Kidney tubule cell (primary cell): ENCODE data around the gene CCL20.
"Not testable (repeated sequence)": the region's sequence is repeated elsewhere in the genome, so short reads cannot be mapped to it uniquely, and the experiment has no call there.

ENCODE experiments used
- DNase-seq: peaks from one replicate; pipeline ENCODE4 v3.0.0-alpha.2; 2018; ENCODE audit warnings: low spot score

CCL20 gene

DNA sequence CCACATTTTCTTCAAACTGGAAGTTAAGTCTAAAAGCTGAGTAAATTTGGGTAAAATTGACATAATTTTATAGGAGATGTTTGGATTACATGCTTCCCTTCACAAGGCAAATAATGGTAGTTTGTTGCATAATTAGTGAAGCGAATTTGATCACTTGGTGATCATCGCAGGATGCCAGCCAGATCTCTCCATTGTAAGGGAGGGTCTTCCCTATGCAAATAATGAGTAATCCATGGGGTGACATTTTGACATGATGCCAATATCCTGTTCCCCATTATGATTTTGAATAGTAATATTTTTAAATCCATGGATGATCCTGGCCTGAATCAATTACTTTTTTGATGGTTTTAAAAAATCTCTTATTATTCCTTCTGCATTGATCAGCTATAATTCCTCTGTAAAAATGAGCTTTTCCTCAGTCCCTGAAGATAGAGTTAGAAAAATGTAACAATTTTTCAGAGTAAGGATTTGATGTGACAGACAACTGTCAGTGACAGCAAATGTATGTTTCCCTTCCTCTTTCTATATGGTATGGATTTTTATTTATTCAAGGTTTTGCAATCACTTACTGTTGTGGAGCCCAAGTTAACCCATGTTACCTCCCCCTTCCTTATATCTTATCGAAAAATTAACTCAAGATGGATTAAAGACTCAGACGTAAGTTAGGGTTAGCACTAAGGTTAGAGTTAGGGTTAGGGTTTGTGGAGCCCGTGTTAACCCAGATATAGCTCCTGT is 21.4 kb downstream of the CCL20 start:
- DNase-seq, result no peak

DNA sequence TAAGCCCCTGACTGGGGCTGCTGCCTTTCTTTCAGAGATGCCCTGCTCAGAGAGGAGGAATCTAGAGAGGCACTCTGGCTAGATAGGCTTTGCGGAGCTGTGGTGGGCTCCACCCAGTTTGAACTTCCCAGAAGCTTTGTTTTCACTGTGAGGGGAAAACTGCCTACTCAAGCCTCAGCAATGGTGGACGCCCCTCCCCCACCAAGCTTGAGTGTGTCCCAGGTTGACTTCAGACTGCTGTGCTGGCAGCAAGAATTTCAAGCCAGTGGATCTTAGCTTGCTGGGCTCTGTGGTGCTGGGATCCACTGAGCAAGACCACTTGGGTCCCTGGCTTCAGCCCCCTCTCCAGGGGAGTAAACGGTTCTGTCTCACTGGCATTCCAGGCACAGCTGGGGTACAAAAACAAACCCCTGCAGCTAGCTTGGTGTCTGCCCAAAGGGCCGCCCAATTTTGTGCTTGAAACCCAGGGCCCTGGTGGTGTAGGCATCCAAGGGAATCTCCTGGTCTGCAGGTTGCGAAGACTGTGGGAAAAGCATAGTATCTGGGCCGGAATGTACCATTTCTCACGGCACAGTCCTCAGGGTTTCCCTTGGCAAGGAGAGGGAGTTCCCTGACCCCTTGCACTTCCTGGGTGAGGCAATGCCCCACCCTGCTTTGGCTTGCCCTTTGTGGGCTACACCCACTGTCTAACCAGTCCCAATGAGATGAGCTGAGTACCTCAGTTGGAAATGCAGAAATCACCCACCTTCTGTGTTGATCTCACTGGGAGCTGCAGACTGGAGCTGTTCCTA is 25.9 kb downstream of the CCL20 start:
- not testable (repeated sequence) for DNase-seq

DNA sequence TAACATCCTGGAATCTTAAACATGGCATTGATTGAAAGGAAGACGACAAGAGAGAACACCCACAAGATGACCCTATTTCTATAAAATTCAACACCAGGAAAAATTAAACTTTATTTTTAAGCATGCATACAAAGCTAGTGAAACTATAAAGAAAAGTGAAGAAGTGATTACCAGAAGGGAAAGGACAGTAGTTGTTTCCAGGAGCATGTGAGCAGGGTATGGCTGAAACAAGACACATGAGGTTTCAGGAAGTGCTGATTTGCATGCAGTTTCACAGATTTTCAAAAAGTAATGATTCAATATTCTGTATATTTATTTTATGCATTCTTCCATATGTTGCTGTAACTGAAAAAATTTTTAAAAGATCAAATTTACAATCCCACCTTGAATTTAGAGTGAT is 33.2 kb downstream of the CCL20 start:
- no peak for DNase-seq

DNA sequence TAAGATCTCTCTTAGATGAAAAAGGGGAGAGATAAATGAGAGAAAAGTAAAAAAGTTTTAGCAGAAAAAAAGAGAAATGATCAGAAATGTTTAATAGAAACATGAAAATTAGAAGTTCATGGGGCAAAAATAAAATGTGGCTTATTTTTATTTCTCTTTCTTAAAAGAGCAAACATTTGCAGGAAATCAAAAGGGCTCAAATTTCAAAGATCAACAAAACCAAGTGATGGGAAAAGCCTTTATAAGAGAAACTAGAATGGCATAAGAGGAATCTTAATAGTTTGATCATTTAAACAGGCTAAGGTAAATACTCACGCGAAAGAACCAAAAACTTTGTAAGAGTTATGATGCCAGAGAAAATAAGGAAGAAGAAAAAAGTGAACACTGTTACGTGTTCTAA is 34.5 kb downstream of the CCL20 start:
- no peak for DNase-seq

DNA sequence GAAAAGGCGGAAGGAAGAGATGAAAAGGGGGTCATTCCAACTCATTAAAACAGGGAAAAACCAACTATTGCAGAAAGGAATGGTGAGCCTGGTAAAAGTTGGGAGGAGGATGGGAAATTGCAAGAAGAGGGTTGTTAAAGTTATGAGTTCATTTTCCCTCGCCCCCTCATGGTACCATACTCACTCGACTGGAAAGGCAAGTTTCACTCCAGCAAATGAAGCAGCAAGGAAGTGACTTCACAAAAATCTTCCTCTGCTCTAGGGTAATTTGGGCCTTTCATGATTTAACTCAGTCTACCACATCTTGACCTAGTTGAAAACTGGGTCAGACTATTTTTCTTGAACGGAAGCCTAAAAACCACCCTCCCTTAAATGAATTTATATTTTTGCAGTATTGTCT is 34.9 kb downstream of the CCL20 start:
- peak; percentile 76 for DNase-seq

DNA sequence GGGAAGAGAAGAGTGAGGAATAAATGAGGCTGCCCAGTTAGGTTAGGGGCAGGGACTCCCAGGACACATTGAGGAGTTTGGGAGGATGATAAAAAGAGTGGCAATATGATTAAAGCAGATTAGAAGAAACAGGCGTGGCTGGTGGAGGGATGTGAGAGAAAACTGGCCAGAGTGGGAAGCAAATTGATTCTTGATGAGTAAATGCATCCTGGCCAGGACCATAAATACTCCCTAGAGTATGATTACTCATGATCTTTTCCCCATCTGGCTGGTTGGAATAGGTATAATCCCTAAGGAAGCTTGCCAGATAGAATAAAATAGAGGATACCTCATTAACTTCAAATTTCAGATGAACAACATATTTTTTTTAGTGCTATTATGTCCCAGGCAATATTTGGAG is 36.3 kb downstream of the CCL20 start:
- DNase-seq, result peak; percentile 70

DNA sequence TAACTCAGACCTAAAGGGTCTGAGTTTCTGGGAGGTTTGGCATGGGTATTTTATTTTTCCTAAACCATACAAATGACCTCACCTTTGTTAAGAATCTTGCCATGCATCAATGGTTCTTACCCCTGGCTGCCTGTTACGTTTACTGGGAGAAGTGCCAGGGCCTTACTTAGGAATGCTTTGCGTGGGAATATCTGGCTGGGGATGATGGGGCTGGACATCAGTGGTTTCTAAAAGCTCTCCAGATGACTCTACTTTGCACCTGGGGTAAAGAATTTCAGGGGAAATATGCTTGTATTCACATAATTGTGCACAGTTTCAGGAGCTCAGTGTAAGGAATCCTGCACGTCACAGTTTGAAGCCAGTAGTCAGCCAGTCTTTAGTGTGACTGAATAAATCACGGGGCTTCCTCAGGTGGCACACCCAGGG is 39.6 kb downstream of the CCL20 start:
- DNase-seq, result peak; percentile 100

DNA sequence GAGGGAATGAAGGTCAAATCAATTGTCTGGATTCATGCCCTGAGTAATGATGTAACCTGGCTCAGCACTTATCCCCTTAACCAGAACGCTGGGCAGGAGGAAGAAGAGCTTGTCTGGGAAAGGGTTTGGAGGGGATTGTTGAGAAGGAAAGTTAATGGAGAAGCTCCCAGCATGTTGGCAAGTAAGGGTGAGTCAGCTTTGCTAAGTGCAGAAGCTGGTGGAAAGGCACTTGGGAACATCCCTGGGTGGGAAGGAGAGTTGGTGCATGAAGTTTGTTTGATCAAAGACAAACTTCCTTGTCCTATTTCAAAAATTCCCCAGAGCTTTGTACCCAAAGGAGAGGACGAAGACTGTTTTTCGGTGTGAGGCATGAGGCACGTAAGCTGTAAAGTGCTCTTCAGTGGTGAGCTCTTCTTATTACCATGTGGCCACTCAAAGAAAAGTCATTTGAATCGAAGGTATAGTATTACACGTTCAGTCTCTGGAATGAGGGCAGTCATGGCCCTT is 40.2 kb downstream of the CCL20 start:
- peak; percentile 96 for DNase-seq

DNA sequence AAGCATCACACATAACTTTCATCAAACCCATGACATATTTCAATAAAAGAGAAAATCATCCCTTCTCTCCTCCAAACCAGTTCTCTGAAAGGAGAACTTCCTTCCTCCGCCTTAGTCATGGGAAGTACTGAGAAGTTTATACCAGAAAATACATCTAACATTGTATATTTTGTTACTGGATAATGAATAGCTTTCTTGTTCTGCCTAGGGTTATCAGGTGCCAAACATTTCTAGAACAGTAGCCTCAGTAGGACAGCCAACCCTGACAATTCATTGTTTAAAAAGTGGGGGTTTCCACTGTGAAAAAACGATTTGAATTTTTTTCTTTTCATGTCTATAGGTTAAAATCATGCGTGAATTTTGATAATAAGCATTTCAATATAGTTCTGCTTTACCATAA is 41.8 kb downstream of the CCL20 start:
- no peak for DNase-seq

DNA sequence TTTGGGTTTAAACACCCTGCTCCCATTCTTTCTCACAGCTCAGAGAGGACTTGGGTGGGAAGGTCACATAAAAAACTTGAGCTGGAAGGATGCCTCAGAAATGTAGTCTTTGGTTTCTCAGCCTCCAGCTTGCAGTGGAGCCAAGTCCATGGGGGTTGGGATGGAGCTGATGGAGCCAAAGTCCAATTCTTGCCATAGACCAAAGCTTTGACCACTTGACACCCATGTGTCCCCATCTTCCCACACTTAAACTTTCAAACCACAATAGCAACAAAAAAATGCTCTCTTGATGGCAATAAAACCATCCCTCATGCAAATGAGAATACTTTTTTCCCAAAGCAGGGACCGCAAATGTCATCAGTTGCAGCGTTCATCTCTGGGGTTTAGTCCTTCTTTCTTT is 43.1 kb downstream of the CCL20 start:
- no peak for DNase-seq

DNA sequence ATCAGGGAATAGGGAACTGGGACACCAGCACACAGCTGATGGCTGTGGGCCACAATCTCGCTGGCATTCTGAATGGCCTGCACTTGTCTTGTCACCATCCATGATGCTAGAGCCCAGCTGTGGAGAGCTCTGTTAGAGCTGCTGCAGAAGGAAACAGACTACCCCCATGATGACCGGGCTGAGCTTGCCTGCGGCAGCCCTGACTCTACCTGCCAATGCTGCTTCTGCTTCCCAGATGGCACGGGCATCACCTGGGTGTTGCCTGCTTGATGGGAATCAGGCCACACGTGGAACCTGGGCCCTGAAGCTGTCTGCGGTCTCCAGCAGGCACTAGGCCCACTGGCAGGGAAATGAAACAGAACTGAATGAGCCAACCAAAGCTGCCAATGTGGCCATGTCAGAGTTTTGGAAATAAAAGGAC is 46.6 kb downstream of the CCL20 start:
- no peak for DNase-seq

DNA sequence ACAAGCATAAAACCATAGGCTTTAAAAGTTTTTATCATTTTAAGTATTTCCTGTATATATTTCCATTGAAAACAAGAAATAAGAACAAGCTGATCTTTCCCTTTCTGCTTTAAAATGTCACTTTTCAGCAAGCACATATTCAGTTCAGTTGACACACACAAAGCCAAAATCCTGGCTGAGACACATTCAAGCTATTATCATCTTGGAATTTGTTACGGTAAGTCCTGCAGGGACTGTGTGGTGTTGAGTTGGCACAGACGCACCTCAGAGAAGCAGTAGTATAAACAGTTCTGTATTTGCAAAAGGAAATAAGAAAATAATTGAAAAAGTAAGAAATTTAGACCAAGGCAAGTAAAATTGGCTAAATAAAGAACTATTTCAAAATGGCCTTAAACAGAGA is 47.4 kb downstream of the CCL20 start:
- no peak for DNase-seq

DNA sequence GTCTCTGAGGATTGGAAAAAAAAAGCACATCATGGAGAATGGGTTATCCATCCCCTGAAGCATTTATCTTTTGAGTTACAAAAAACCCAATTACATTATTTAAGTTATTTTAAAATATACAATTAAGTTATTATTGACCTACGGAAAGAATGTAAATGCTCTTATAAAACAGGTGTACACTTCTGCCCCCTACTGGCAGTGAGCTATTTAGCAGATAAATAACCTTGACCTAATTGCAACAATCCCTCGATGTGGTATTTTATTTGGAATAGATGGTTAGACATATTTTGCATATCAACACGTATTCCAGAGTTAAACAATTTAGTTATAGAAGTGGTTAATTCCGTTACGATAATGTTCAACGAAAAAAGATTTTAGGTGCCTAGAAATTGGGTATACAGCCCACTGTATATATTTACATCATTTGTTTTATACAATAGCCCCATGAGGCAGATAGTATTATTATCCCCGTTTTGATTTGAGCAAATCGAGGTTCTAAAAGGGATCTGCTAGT is 48.6 kb downstream of the CCL20 start:
- peak; percentile 68 for DNase-seq

DNA sequence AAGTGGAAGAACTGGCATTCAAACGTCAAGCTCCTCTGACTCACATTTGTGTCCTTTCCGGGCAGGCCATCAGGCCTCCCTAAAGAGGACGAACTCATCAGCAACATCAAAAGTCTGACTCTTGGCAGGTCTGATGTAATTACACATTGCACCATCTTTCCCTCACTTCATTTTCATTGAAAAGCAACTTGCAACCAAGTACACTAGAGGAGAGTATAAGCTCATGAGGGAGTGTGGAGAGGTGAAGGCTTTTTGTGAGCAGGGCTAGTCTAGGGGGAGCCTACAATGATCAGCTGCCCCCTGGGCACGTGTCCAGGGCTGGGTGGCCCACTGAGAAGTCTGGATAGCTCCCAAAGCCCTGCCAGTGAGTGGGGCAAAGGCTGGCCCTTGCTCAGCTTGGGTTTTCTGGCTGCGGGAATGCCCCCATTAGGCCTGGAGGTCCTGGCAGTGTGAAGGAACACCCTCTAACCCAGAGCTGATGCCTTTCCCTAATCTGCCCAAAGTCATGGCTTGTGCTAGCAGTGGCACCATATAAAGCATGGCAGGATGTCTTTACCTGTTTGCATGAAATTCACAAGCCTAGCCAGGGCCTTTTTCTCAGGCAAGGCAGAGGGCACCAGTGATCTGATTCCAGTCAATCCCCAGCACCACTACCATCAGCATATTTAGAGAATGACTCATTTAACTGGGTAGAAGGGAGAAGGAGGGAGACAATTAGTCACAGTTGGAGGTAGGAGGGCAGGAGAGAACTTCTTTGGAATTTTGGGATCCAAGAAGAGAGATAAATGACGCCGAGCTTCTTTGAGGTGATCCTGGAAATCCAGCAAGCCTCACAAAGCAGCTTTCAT is 49.3 kb downstream of the CCL20 start:
- peak; percentile 94 for DNase-seq

DNA sequence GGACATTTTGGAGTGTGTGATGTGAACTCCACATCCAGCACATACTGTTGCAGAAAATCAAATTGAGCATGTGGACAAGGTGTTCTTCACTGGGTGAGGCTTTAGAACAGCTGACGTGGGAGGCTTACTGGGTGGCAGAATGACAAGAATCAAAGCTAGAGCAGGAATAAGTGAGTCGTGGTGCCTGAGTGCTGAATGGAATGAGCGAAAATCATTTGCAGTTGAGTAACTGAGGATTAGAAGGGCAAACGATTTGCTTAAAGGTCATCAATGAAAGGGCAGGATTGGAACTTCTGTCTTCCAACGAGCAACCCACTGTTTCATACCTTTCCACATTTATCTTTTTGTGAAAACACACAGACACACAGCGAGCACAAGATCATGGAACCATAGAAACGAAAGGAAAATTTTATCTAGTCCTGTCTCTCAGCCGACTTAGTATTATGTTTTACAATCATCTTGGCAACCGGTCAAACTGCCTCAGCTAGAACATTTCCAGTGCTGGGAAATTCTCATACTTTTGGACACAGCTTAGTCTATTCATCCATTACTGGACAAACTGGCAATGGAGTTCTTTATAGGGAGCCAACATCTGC is 50.6 kb downstream of the CCL20 start:
- no peak for DNase-seq

DNA sequence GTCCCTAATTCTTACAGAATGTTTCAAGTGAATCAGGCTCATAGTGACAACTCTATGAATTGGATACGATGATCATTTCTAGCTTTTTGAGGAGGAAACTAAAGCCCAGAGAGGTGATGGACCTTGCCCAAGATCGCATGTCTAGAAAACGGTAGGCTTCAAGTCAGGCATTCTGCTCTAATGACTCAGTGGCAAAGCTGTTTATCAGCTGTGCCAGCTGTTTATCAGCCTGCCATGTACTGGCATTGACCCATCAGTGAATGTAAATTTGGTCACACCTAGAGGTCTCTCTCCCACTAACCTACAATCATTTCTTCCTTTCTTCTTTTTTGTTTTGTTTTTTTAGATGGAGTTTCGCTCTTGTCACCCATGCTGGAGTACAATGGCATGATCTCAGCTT is 51.6 kb downstream of the CCL20 start:
- no peak for DNase-seq
